ENCODE measurements around the gene RRP1B. TPM values are rescaled to one million over a fixed set of nuclear protein-coding genes. Genes with fewer than 3 reads are reported as not detected.

RRP1B gene
- total RNA-seq, 2 experiments from 2014 or later = 57.5 to 58.3 TPM

- H3K27ac Mint-ChIP-seq = no peak overlapping the region
- peaks cover 24% of the 10 kb centered on the region for H3K36me3 Mint-ChIP-seq (ENCODE audit: low read depth)
- POLR2A ChIA-PET = no interaction called here
- H3K27me3 Mint-ChIP-seq (ENCODE audit: low read depth) = no peaks in the 10 kb centered on the region
- no peak for DNase-seq
- peaks cover 36% of the 10 kb centered on the region for H3K4me1 Mint-ChIP-seq (ENCODE audit: low read depth)
- CTCF ChIA-PET = no interaction called here
- ATAC-seq = no peak
- H3K9me3 Mint-ChIP-seq (ENCODE audit: insufficient read depth) = no peaks in the 10 kb centered on the region
- no peak overlapping the region for H3K4me3 Mint-ChIP-seq
These were observed 76.1 kb downstream of the RRP1B start for GRCh38 chr21:43735236-43736091.

DNA sequence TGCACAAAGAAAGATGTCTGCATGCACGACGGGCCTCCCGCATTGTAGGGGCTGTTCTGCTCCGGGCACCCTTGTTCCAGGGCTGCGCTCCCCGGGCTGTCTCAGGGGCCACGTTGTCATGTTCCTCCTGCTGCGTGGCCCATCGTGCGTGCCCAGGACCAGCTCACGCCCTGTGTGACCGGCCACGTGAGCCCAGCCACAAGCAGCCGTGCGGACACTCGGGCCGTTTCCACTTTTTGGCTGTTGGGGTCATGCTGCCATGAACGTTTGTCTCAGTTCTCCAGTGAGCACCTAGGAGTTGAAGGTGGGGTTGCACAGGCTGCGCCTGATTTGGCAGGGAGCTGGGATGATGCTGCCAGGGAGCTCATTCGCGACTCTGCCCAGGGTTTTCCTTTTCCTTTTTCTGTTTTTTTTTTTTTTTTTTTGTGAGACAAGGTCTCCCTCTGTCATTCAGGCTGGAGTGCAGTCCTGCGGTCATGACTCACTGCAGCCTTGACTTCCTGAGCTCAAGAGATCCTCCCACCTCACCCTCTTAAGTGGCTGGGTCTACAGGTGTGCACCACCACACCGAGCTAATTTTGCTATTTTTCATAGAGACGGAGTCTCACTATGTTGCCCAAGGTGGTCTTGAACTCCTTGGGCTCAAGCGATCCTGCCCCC is 77.0 kb downstream of the RRP1B start:
- ChIA-PET POLR2A (no interaction called here), CTCF (no interaction called here)
- no peak overlapping the region for H3K4me3 Mint-ChIP-seq
- no peaks in the 10 kb centered on the region for H3K9me3 Mint-ChIP-seq (ENCODE audit: insufficient read depth)
- no peaks in the 10 kb centered on the region for H3K27me3 Mint-ChIP-seq (ENCODE audit: low read depth)
- DNase-seq (no peak), ATAC-seq (no peak)
- H3K4me1 Mint-ChIP-seq (ENCODE audit: low read depth) = peaks cover 36% of the 10 kb centered on the region
- no peak overlapping the region for H3K27ac Mint-ChIP-seq
- H3K36me3 Mint-ChIP-seq (ENCODE audit: low read depth) = peaks cover 23% of the 10 kb centered on the region

GRCh38 chr21:43737158-43737950 is 78.0 kb downstream of the RRP1B start:
- Mint-ChIP-seq H3K4me1 (ENCODE audit: low read depth) (peaks cover 29% of the 10 kb centered on the region), H3K36me3 (ENCODE audit: low read depth) (peaks cover 20% of the 10 kb centered on the region), H3K9me3 (ENCODE audit: insufficient read depth) (no peaks in the 10 kb centered on the region), H3K4me3 (no peak overlapping the region), H3K27ac (no peak overlapping the region), H3K27me3 (ENCODE audit: low read depth) (no peaks in the 10 kb centered on the region)
- ChIA-PET POLR2A (no interaction called here), CTCF (no interaction called here)
- ATAC-seq (no peak), DNase-seq (no peak)

DNA sequence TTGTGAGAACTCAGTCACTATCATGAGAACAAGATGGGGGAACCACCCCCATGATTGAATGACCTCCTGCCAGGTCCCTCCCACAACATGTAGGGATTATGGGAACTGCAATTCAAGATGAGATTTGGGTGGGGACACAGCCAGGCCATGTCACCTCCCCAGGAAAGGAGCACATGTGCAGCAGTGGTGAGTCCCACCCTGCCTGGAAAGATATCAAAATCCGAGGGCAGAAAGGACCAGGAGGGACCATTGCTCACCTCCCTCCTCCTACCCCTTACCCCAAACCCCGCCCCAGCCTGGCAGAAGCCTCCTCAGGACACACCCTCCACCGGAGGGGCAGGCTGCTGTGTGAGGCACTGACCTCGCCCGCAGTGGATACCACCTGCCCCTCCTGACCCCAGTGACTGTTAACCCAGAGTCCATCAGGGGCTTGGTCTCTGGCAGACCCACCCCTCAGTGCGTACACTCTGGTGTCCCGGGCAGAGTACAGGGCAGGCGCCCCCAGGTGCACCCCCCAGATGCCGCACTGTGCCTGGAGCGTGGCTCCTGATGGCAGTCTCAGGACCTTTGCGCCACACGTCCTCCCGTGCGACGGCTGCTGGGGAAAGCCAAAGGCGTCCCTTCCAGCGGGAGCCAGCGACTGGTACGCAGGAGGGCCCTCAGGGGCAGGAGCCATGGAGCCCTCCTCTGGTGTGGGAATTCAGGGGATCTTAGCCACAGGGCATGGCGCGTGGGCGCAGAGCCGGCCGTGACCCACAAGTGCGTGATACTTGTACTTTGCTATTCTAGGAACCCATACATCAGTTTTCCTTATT is 80.5 kb downstream of the RRP1B start:
- H3K4me3 Mint-ChIP-seq = no peak overlapping the region
- DNase-seq (no peak), ATAC-seq (no peak)
- CTCF ChIA-PET = no interaction called here
- H3K27ac Mint-ChIP-seq = no peak overlapping the region
- peaks cover 12% of the 10 kb centered on the region for H3K4me1 Mint-ChIP-seq (ENCODE audit: low read depth)
- no peaks in the 10 kb centered on the region for H3K9me3 Mint-ChIP-seq (ENCODE audit: insufficient read depth)
- H3K27me3 Mint-ChIP-seq (ENCODE audit: low read depth) = no peaks in the 10 kb centered on the region
- H3K36me3 Mint-ChIP-seq (ENCODE audit: low read depth) = peaks cover 19% of the 10 kb centered on the region
- POLR2A ChIA-PET = no interaction called here

GRCh38 chr21:43740497-43741156 is 81.3 kb downstream of the RRP1B start:
- no peak for DNase-seq
- Mint-ChIP-seq H3K27me3 (ENCODE audit: low read depth) (no peaks in the 10 kb centered on the region), H3K4me3 (no peak overlapping the region), H3K36me3 (ENCODE audit: low read depth) (peaks cover 21% of the 10 kb centered on the region), H3K9me3 (ENCODE audit: insufficient read depth) (no peaks in the 10 kb centered on the region), H3K4me1 (ENCODE audit: low read depth) (peaks cover 6% of the 10 kb centered on the region), H3K27ac (peak overlapping the region; percentile 52)
- CTCF ChIA-PET = interaction anchor here (0.8 kb wide), 2 partner anchors 12 to 48 kb away, joined by 3 read pairs; no protein-coding TSS in a partner anchor
- ATAC-seq = peak; percentile 34
- POLR2A ChIA-PET = no interaction called here

GRCh38 chr21:43741423-43742096 is 82.2 kb downstream of the RRP1B start:
- no peak for DNase-seq
- CTCF ChIA-PET = interaction anchor here (0.8 kb wide), 1 partner anchor 13 kb away, joined by 3 read pairs; no protein-coding TSS in a partner anchor
- ATAC-seq = no peak
- H3K9me3 Mint-ChIP-seq (ENCODE audit: insufficient read depth) = no peaks in the 10 kb centered on the region
- H3K27me3 Mint-ChIP-seq (ENCODE audit: low read depth) = no peaks in the 10 kb centered on the region
- POLR2A ChIA-PET = interaction anchor here (0.6 to 1.0 kb wide), 2 partner anchors 13 to 280 kb away, joined by 3 read pairs; no protein-coding TSS in a partner anchor
- H3K27ac Mint-ChIP-seq = no peak overlapping the region
- H3K4me3 Mint-ChIP-seq = no peak overlapping the region
- H3K4me1 Mint-ChIP-seq (ENCODE audit: low read depth) = peaks cover 6% of the 10 kb centered on the region
- peaks cover 19% of the 10 kb centered on the region for H3K36me3 Mint-ChIP-seq (ENCODE audit: low read depth)

DNA sequence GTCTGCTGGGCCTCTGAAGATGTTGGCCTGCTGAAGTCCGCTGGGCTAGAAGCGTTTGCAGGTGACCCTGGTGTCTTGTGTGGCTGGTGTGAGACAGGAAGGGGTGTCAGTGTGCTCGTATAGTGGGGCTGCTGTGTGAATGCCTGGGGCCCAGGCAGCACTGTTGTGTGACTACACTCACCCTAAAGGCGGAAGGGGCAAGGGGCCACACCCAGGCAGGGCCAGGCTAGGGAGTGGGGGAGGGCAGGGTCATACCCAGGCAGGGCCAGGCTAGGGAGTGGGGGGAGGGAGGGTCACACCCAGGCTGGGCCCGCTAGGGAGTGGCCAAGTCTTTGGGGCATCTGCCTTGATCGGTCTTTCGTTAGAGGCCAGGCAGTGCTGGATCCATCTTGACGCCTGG is 84.6 kb downstream of the RRP1B start:
- Mint-ChIP-seq H3K4me3 (no peak overlapping the region), H3K27ac (no peak overlapping the region)
- CTCF ChIA-PET = no interaction called here

DNA sequence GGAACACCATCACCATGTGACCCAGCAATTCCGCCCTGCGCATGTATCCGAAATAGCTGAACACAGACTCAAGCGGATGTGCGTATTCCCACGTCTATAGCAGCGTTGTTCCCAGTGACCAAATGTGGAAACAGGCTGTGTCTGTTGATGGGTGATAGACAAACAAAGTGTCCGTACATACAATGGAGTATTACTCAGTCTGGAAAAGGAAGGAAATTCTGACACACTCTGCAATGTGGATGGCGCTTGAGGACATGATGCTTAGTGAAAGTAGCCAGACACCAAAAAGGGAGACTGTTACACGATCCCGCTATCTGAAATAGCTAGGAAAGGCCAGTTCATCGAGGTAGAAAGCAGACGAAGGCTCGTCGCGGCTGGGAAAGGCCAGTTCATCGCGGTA is 85.4 kb downstream of the RRP1B start:
- Mint-ChIP-seq H3K4me3 (no peak overlapping the region), H3K27ac (no peak overlapping the region), H3K4me1 (ENCODE audit: low read depth) (peaks cover 12% of the 10 kb centered on the region), H3K27me3 (ENCODE audit: low read depth) (no peaks in the 10 kb centered on the region), H3K9me3 (ENCODE audit: insufficient read depth) (no peaks in the 10 kb centered on the region), H3K36me3 (ENCODE audit: low read depth) (peaks cover 18% of the 10 kb centered on the region)
- POLR2A ChIA-PET = no interaction called here
- CTCF ChIA-PET = no interaction called here
- ATAC-seq (no peak), DNase-seq (no peak)

More for the DNA sequence above, 84.6 kb downstream of the RRP1B start:
- Mint-ChIP-seq H3K9me3 (ENCODE audit: insufficient read depth) (no peaks in the 10 kb centered on the region), H3K36me3 (ENCODE audit: low read depth) (peaks cover 24% of the 10 kb centered on the region), H3K27me3 (ENCODE audit: low read depth) (no peaks in the 10 kb centered on the region), H3K4me1 (ENCODE audit: low read depth) (peaks cover 6% of the 10 kb centered on the region)
- POLR2A ChIA-PET = no interaction called here
- DNase-seq (no peak), ATAC-seq (no peak)

Data from activated CD8-positive, alpha-beta T cell treated with anti-CD3 and anti-CD28 coated beads, Interleukin-2, amount 10 ng/mL, durations not matched to agents 7 days and 5 days (primary cell).